ENCODE results near the gene PPP3CA.

- no peak for TF ChIP-seq CEBPB (IDR thresholded peaks at IDR 0.05)
- no peak for TF ChIP-seq RAD21 (IDR thresholded peaks at IDR 0.05; ENCODE audit: low read depth)
- TF ChIP-seq EGR1 (IDR thresholded peaks at IDR 0.05) = no peak
- no peak for TF ChIP-seq ZBTB7A (IDR thresholded peaks at IDR 0.05; ENCODE audit: low read depth)
- no peak for TF ChIP-seq MAX (IDR thresholded peaks at IDR 0.05)
- TF ChIP-seq YY1 (IDR thresholded peaks at IDR 0.05; ENCODE audit: low read depth) = no peak
- no peak for TF ChIP-seq TEAD4 (IDR thresholded peaks at IDR 0.05)
- no peak for TF ChIP-seq TCF12 (IDR thresholded peaks at IDR 0.05; ENCODE audit: low read depth)
- TF ChIP-seq REST (IDR thresholded peaks at IDR 0.05; ENCODE audit: low read depth) = no peak
These were observed 107.2 kb downstream of the PPP3CA start for GRCh38 chr4:101240099-101240498.
